Hepatocyte (in vitro differentiated cells): Measurements from ENCODE around the gene EBF4. TPM values are rescaled to one million over a fixed set of nuclear protein-coding genes. Genes with fewer than 3 reads are reported as not detected.

Source experiments
- DNase-seq: peaks from one replicate; pipeline ENCODE4 v3.0.0-alpha.2; 2016; ENCODE audit warnings: low spot score
- H2AFZ ChIP-seq: fragments of 200-600 bp; sonication (generic); 2 replicates; pipeline ENCODE4 v1.6.0; 2016; ENCODE audit warnings: antibody characterized with exemption, mild to moderate bottlenecking
- H3K27ac ChIP-seq: fragments of 200-600 bp; sonication (generic); 2 replicates; pipeline ENCODE4 v1.5.1; 2016; ENCODE audit warnings: mild to moderate bottlenecking
- H3K27me3 ChIP-seq: fragments of 200-600 bp; sonication (generic); 2 replicates; pipeline ENCODE4 v1.6.1; 2016
- H3K36me3 ChIP-seq: fragments of 200-600 bp; sonication (generic); replicated peaks from 2 replicates; pipeline ENCODE4 v1.5.1; 2016; ENCODE audit warnings: low read depth; ENCODE audit not compliant: insufficient read depth
- H3K4me1 ChIP-seq: fragments of 200-600 bp; sonication (generic); 2 replicates; pipeline ENCODE4 v1.5.1; 2016; ENCODE audit warnings: mild to moderate bottlenecking, moderate library complexity; ENCODE audit not compliant: insufficient read depth
- H3K4me2 ChIP-seq: fragments of 200-600 bp; sonication (generic); 2 replicates; pipeline ENCODE4 v1.6.0; 2016
- H3K4me3 ChIP-seq: fragments of 200-600 bp; sonication (generic); 2 replicates; pipeline ENCODE4 v1.5.1; 2016; ENCODE audit warnings: mild to moderate bottlenecking
- H3K79me2 ChIP-seq: fragments of 200-600 bp; sonication (generic); 2 replicates; pipeline ENCODE4 v1.6.0; 2017; ENCODE audit warnings: mild to moderate bottlenecking
- H3K9me2 ChIP-seq: fragments of 200-600 bp; sonication (generic); replicated peaks from 2 replicates; pipeline ENCODE4 v1.6.0; 2017; ENCODE audit warnings: mild to moderate bottlenecking; ENCODE audit not compliant: insufficient read depth
- H3K9me3 ChIP-seq: fragments of 200-600 bp; sonication (generic); 2 replicates; pipeline ENCODE4 v1.5.1; 2016; ENCODE audit warnings: low read depth, mild to moderate bottlenecking
- H4K20me1 ChIP-seq: fragments of 200-600 bp; sonication (generic); 2 replicates; pipeline ENCODE4 v1.6.0; 2016; ENCODE audit warnings: mild to moderate bottlenecking; ENCODE audit not compliant: insufficient read depth, poor library complexity, severe bottlenecking
- EZH2 ChIP-seq: fragments of 200-600 bp; sonication (generic); IDR thresholded peaks from 2 replicates; pipeline ENCODE4 v1.6.1; 2016; ENCODE audit warnings: antibody characterized with exemption, mild to moderate bottlenecking, borderline replicate concordance
- EZH2phosphoT487 ChIP-seq: fragments of 200-600 bp; sonication (generic); IDR thresholded peaks from one replicate; pipeline ENCODE4 v1.6.1; 2018; ENCODE audit warnings: antibody characterized with exemption, mild to moderate bottlenecking, low read depth, moderate library complexity; ENCODE audit not compliant: unreplicated experiment, severe bottlenecking
- WGBS: methylation state at CpG from one replicate; pipeline ENCODE4 v1.1.6; 2016; ENCODE audit warnings: low lambda C conversion rate; ENCODE audit errors: missing lambda C conversion rate; 5-methylcytosine and 5-hydroxymethylcytosine counted together
- polyA plus RNA-seq: library from polyadenylated mRNA; unstranded; fragments of >200 nt; fragmentation: Nextera tagmentation; extraction: Ambion mirVana; gene quantifications from 2 replicates; pipeline ENCODE4 v1.2.1, GENCODE V29; 2016
- total RNA-seq: library from RNA; depleted of rRNA; stranded (reverse); fragments of >200 nt; gene quantifications from 2 replicates; pipeline ENCODE4 v1.2.3, GENCODE V29; 2014
- TF ChIP-seq, protein P1 (sequence below): fragments of 200-600 bp; sonication (generic); IDR thresholded peaks from 2 replicates; pipeline ENCODE4 v1.5.1; 2016; ENCODE audit warnings: antibody characterized with exemption, mild to moderate bottlenecking; ENCODE audit not compliant: poor library complexity

Gene EBF4
- total and polyA plus RNA-seq, 2 experiments from 2014 or later: 10.7 to 17.9 TPM

DNA sequence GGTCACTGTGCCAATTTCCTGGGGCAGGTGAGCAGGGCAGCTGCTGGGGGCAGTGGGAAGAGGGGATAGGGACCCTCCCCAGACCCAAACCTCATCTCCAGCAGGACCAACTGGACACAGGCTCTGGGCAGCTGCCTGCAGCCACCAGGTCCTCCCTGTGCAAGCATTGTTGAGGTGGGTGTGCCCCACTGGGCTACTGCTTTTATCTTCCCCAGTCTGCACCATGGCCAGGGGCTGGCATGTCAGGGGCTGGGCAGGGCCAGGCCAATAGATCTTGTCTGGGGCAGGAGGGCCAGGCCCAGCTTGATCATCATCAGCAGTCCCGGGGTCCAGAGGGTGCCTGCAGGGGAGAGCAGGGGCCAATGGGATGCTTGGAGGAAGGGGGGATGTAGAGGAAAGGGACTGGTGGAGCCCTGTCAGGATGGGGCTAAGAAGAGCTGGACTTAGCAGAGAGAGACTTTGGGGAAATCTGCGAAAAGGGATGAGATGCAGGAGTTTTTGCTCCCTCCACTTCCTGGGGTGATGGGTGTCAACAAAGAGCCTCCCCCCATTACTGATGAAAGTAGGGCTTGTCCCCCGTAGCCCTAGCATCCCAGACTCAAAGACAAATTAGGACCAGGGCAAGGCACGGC is 5.7 kb downstream of the EBF4 start:
- Histone ChIP-seq H3K27ac (no peak overlapping the region), H2AFZ (no peak overlapping the region), H3K36me3 (no peaks in the 10 kb centered on the region), H3K79me2 (no peaks in the 10 kb centered on the region), H3K4me1 (no peaks in the 10 kb centered on the region), H3K9me3 (no peaks in the 10 kb centered on the region), H3K9me2 (no peaks in the 10 kb centered on the region), H3K27me3 (peaks cover 26% of the 10 kb centered on the region), H3K4me3 (no peak overlapping the region), H3K4me2 (no peak overlapping the region), H4K20me1 (no peaks in the 10 kb centered on the region)
- WGBS: 94% methylated on average over 4 of the region's 4 CpGs
- TF ChIP-seq EZH2phosphoT487: no peak
- TF ChIP-seq, protein P1, sequence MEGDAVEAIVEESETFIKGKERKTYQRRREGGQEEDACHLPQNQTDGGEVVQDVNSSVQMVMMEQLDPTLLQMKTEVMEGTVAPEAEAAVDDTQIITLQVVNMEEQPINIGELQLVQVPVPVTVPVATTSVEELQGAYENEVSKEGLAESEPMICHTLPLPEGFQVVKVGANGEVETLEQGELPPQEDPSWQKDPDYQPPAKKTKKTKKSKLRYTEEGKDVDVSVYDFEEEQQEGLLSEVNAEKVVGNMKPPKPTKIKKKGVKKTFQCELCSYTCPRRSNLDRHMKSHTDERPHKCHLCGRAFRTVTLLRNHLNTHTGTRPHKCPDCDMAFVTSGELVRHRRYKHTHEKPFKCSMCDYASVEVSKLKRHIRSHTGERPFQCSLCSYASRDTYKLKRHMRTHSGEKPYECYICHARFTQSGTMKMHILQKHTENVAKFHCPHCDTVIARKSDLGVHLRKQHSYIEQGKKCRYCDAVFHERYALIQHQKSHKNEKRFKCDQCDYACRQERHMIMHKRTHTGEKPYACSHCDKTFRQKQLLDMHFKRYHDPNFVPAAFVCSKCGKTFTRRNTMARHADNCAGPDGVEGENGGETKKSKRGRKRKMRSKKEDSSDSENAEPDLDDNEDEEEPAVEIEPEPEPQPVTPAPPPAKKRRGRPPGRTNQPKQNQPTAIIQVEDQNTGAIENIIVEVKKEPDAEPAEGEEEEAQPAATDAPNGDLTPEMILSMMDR: no peak
- TF ChIP-seq EZH2: no peak
- DNase-seq: no peak

DNA sequence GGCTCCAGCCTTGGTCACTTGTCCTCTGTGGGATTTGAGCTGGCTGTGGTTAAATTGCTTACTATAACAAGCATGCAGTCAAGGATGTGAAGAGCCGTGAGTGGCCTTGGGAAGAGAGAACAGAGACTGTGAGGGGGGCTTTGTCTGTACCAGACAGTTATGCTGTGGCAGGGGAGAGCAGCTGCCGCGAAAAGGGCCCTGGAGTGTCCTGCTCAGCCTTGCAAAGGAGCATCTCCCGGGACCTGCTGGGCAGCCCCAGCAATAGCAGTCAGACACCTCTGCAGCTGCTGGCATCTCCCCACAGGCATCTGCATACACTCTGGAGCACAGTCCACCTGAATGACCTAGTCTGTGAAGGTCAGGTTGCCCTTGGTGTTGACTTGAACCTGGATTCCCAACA is 6.3 kb downstream of the EBF4 start:
- H3K27me3 ChIP-seq: peaks cover 20% of the 10 kb centered on the region
- TF ChIP-seq EZH2phosphoT487 (no peak), EZH2 (no peak)
- TF ChIP-seq, protein P1: no peak
- no peak overlapping the region for H3K4me3 ChIP-seq
- H3K4me2 ChIP-seq: no peak overlapping the region
- no peaks in the 10 kb centered on the region for H3K9me3 ChIP-seq
- no peaks in the 10 kb centered on the region for H3K79me2 ChIP-seq
- H2AFZ ChIP-seq: no peak overlapping the region
- H3K9me2 ChIP-seq: no peaks in the 10 kb centered on the region
- no peaks in the 10 kb centered on the region for H4K20me1 ChIP-seq
- H3K27ac ChIP-seq: no peak overlapping the region
- H3K4me1 ChIP-seq: no peaks in the 10 kb centered on the region
- DNase-seq: no peak
- no peaks in the 10 kb centered on the region for H3K36me3 ChIP-seq
- 87% methylated on average over 4 of the region's 4 CpGs for whole genome bisulfite sequencing

DNA sequence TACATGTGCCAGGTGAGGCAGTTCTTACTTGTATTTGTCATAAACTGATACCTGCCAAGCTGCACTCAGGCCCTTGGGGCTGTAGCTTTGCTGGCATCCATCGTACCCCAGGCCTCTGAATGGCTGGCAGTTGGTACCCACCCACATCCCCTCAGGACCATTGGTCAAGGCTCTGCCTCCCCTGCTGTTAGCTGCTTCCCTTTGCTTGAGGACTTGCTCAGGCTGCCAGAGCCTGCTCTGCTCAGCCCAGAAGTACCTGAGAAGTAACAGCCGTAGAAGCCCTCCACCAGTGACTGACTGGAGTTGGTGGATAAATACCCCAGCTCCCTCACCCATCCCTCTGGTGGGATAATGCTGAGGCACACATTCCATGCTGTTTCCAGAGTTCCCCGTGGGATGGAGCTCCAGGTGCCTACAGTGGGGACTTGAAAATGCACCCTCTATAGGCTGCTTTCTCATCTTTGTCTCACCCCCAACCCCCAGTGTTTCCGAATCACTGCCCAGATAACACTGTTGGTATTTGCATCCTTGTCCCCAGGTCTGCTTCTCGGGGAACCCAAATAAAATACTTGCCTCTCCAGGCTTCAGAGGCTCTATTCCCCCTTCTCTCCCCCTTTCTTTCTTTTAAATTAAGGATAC is 7.3 kb downstream of the EBF4 start:
- no peak overlapping the region for H3K4me2 ChIP-seq
- no peak for DNase-seq
- TF ChIP-seq, protein P1: no peak
- TF ChIP-seq EZH2 (no peak), EZH2phosphoT487 (no peak)

More for the DNA sequence above, 7.3 kb downstream of the EBF4 start:
- no peaks in the 10 kb centered on the region for H4K20me1 ChIP-seq
- H3K4me3 ChIP-seq: no peak overlapping the region
- H3K4me1 ChIP-seq: no peaks in the 10 kb centered on the region
- H3K79me2 ChIP-seq: no peaks in the 10 kb centered on the region
- H3K9me3 ChIP-seq: no peaks in the 10 kb centered on the region
- peaks cover 10% of the 10 kb centered on the region for H3K27me3 ChIP-seq
- H3K27ac ChIP-seq: no peak overlapping the region
- no peak overlapping the region for H2AFZ ChIP-seq
- no peaks in the 10 kb centered on the region for H3K9me2 ChIP-seq
- WGBS: 70% methylated on average over 5 of the region's 5 CpGs
- no peaks in the 10 kb centered on the region for H3K36me3 ChIP-seq
